GM11168 (cell line): ENCODE results near the gene RIT2.

Experiments used
- in situ Hi-C: fragments of 300-500 bp; cut with MboI; formaldehyde crosslinking; loops from one replicate; pipeline ENCODE4 v1.12.0; 2022; ENCODE audit warnings: low sequenced_read_pairs; ENCODE audit not compliant: unreplicated experiment

Gene RIT2

DNA sequence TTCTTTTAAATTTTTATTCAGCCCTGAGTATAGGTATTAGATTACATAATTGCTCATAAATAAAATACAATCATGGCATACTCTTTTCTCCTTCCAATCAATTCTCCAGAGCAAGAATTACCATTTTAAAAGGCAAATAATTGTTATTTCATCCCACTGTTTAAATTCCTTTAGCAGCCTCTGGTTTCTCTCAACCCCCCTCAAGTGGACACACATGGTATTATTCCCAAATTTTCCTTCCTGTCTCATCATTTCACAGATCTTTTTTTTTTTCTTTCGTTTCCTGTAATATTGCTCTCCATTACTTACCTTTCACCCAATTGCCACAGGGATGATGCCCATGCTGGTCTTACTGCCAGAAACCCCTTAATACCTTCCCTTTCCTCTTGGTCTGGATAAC is 385.2 kb downstream of the RIT2 start:
- in situ Hi-C loops = no loop called here

DNA sequence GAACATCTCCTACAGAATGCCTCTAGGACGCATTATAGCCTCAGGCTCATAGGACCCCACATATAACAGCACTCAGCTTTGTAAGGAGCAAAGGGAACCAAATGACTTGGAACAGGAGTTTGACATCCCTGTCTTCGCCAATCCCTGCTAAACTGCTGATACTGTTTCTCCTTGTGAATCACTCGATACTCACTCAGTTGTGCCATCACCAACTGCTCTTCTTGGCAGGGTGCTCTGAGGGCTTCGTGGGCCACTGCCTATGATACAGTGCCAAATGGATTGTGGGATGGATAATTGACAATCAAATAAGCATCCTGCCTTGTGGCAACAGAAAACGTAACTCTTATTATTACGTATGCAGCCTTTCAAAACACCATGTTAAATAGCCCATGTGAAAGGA is 396.3 kb downstream of the RIT2 start:
- in situ Hi-C loops = no loop called here

- in situ Hi-C loops = no loop called here
Observed at GRCh38 chr18:42712065-42712464, 403.4 kb downstream of the RIT2 start.

DNA sequence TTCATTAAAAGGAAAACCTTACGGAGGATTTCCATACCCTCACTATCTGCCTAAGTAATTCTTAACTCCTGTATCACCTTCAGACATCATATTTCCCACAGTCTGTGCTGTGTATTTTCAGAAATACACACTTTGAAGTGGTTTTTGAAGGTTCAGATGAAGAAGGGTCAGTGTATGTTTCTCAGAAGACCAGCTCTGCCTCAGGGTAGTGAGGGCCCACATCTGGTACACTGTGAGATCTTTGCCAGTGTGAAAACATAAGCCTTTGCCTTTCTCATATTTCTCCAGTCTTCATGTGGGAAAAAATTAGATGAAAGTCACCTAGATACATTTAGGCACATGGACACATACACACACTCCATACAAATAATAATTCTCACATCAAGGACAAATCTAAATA is 408.4 kb downstream of the RIT2 start:
- in situ Hi-C loops = no loop called here

DNA sequence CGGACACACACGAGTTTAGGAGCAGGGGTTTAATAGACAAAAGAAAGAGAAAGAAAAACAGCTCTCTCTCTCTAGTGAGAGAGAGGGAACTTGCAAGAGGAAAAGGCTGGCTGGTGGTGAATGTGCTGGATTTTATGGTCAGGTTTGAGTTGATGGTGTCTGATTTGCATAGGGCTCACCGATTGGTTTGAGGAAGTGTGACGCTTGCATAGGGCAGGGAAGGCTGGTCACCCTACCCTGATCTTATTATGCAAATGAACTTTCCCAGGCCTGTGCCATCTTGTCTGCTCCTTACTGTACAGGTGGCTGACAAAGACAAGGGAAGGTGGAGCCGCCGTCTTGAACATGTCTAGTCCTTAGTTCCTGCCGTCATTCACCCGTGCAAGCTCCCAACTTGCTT is 408.9 kb downstream of the RIT2 start:
- in situ Hi-C loops = no loop called here

- in situ Hi-C loops = no loop called here
Observed at GRCh38 chr18:42706029-42706608, 409.4 kb downstream of the RIT2 start.
